SKM-1 (cell line): ENCODE data around the gene CAMTA1.

Source experiments
- DNase-seq: peaks from one replicate; lab custom pipeline; 2025; ENCODE audit not compliant: unreplicated experiment; lab: John Stamatoyannopoulos, UW

The CAMTA1 gene

GRCh38 chr1:7436056-7437005, 651.1 kb downstream of the CAMTA1 start:
- no peak for DNase-seq

GRCh38 chr1:7437036-7437435, 651.8 kb downstream of the CAMTA1 start:
- no peak for DNase-seq

- DNase-seq = no peak
Observed at GRCh38 chr1:7437608-7438395, 652.5 kb downstream of the CAMTA1 start.

GRCh38 chr1:7438396-7438785, 653.1 kb downstream of the CAMTA1 start:
- no peak for DNase-seq

GRCh38 chr1:7438921-7439655, 653.8 kb downstream of the CAMTA1 start:
- DNase-seq = no peak

GRCh38 chr1:7440154-7440553, 654.9 kb downstream of the CAMTA1 start:
- no peak for DNase-seq

GRCh38 chr1:7441143-7441841, 656.0 kb downstream of the CAMTA1 start:
- no peak for DNase-seq

- DNase-seq = no peak
Observed at GRCh38 chr1:7442036-7442435, 656.8 kb downstream of the CAMTA1 start.

GRCh38 chr1:7442918-7443317, 657.7 kb downstream of the CAMTA1 start:
- DNase-seq = no peak

GRCh38 chr1:7444363-7444762, 659.1 kb downstream of the CAMTA1 start:
- no peak for DNase-seq

- no peak for DNase-seq
Observed at GRCh38 chr1:7447093-7447492, 661.8 kb downstream of the CAMTA1 start.

- no peak for DNase-seq
Observed at GRCh38 chr1:7447736-7448135, 662.5 kb downstream of the CAMTA1 start.

- DNase-seq = no peak
Observed at GRCh38 chr1:7448986-7449385, 663.7 kb downstream of the CAMTA1 start.

- no peak for DNase-seq
Observed at GRCh38 chr1:7449750-7450149, 664.5 kb downstream of the CAMTA1 start.

GRCh38 chr1:7450838-7451237, 665.6 kb downstream of the CAMTA1 start:
- no peak for DNase-seq

- DNase-seq = no peak
Observed at GRCh38 chr1:7453038-7453437, 667.8 kb downstream of the CAMTA1 start.

- DNase-seq = no peak
Observed at GRCh38 chr1:7454052-7454815, 669.0 kb downstream of the CAMTA1 start.

- DNase-seq = no peak
Observed at GRCh38 chr1:7454895-7455784, 669.9 kb downstream of the CAMTA1 start.
